GM04504 (cell line): ENCODE results near the gene TEX44.

Experiments used
- DNase-seq: peaks from one replicate; pipeline ENCODE4 v3.0.0-alpha.2; 2012; ENCODE audit warnings: low read depth

The TEX44 gene

GRCh38 chr2:231634951-231635875 lies 42.5 kb downstream of the TEX44 start:
- no peak for DNase-seq

GRCh38 chr2:231640241-231640640 lies 47.6 kb downstream of the TEX44 start:
- no peak for DNase-seq

- DNase-seq = no peak
These were observed 48.0 kb downstream of the TEX44 start for GRCh38 chr2:231640641-231641111.

GRCh38 chr2:231642631-231643494 lies 50.2 kb downstream of the TEX44 start:
- DNase-seq = peak; percentile 95

- DNase-seq = no peak
These were observed 50.8 kb downstream of the TEX44 start for GRCh38 chr2:231643495-231643888.
